Fibroblast of the aortic adventitia (primary cell): ENCODE results near the gene DLG5. TPM values are rescaled to one million over a fixed set of nuclear protein-coding genes. Genes with fewer than 3 reads are reported as not detected.
A peak's percentile ranks its signal among the peaks of the same experiment; 100 is the strongest.

Experiments used
- DNase-seq: peaks from one replicate; pipeline ENCODE4 v3.0.0-alpha.2; 2010; ENCODE audit warnings: low read depth
- H3K4me3 ChIP-seq: 2 replicates; pipeline ENCODE4 v1.5.1; 2011; ENCODE audit warnings: low read depth, mild to moderate bottlenecking, control low read depth, low read length, moderate library complexity
- total RNA-seq: library from RNA; depleted of rRNA; stranded (reverse); fragments of >200 nt; gene quantifications from 2 replicates; pipeline ENCODE4 v1.2.3, GENCODE V29; 2012; ENCODE audit warnings: low replicate concordance
- TF ChIP-seq, protein P1 (sequence below): IDR thresholded peaks from 2 replicates; pipeline ENCODE4 v1.5.1; 2011; ENCODE audit warnings: mild to moderate bottlenecking, low read length, control low read depth, inconsistent platforms; ENCODE audit not compliant: insufficient read depth

Gene DLG5
- total RNA-seq, 1 donor: 42.7 TPM

GRCh38 chr10:77925410-77925794, 1.2 kb downstream of the DLG5 start:
- DNase-seq: peak; percentile 57

GRCh38 chr10:77922566-77923179, 3.9 kb downstream of the DLG5 start:
- DNase-seq: no peak
- TF ChIP-seq, protein P1, sequence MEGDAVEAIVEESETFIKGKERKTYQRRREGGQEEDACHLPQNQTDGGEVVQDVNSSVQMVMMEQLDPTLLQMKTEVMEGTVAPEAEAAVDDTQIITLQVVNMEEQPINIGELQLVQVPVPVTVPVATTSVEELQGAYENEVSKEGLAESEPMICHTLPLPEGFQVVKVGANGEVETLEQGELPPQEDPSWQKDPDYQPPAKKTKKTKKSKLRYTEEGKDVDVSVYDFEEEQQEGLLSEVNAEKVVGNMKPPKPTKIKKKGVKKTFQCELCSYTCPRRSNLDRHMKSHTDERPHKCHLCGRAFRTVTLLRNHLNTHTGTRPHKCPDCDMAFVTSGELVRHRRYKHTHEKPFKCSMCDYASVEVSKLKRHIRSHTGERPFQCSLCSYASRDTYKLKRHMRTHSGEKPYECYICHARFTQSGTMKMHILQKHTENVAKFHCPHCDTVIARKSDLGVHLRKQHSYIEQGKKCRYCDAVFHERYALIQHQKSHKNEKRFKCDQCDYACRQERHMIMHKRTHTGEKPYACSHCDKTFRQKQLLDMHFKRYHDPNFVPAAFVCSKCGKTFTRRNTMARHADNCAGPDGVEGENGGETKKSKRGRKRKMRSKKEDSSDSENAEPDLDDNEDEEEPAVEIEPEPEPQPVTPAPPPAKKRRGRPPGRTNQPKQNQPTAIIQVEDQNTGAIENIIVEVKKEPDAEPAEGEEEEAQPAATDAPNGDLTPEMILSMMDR: no peak
- no peak overlapping the region for H3K4me3 ChIP-seq

More at GRCh38 chr10:77925410-77925794, 1.2 kb downstream of the DLG5 start:
- H3K4me3 ChIP-seq: peak overlapping the region; percentile 89
- TF ChIP-seq, protein P1: no peak

- H3K4me3 ChIP-seq: no peak overlapping the region
- TF ChIP-seq, protein P1: no peak
- no peak for DNase-seq
These were observed 4.5 kb downstream of the DLG5 start for GRCh38 chr10:77922055-77922454.

DNA sequence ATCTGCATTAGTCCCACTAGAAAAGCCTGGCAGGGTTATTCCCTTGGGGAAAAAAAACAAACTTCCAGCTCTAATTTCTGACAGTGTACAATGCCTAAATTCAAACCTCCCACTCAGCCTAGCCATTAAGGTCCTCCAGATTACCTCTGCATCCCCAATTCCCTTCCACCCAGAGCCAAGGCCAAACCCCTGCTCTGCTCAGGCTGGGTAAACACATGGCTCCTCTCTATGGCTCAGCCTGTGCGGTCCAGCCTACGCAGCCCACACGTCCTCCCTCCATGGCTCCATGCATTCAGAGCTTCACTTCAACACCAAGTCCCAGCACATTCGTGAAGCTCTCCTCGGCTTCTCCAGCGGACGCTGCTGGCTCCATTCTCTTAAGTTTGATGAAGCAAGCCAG, 5.2 kb downstream of the DLG5 start:
- TF ChIP-seq, protein P1: no peak

GRCh38 chr10:77920495-77920894, 6.1 kb downstream of the DLG5 start:
- TF ChIP-seq, protein P1: no peak
- H3K4me3 ChIP-seq: no peak overlapping the region
- no peak for DNase-seq

More for the DNA sequence above, 5.2 kb downstream of the DLG5 start:
- no peak overlapping the region for H3K4me3 ChIP-seq
- no peak for DNase-seq

GRCh38 chr10:77919713-77920108, 6.8 kb downstream of the DLG5 start:
- H3K4me3 ChIP-seq: no peak overlapping the region
- DNase-seq: no peak

More at GRCh38 chr10:77919713-77920108, 6.8 kb downstream of the DLG5 start:
- TF ChIP-seq, protein P1: no peak
